DND-41 (cell line): ENCODE results near the gene F2RL1.
"Not testable (repeated sequence)": the region's sequence is repeated elsewhere in the genome, so short reads cannot be mapped to it uniquely, and the experiment has no call there.

Source experiments
- ATAC-seq: fragments of 200-7000 bp; cut with Tn5 transposase; 3 replicates; pipeline ENCODE4 v1.9.1; 2021; ENCODE audit warnings: low read depth; ENCODE audit not compliant: insufficient read depth
- DNase-seq: peaks from one replicate; pipeline ENCODE4 v3.0.0-alpha.2; 2020
- H2AFZ ChIP-seq: 2 replicates; pipeline ENCODE4 v1.6.0; 2012; ENCODE audit warnings: low read depth, low read length
- H3K27ac ChIP-seq: 2 replicates; pipeline ENCODE4 v1.5.1; 2012; ENCODE audit warnings: low read length, inconsistent platforms
- H3K27me3 ChIP-seq: fragments of 200-600 bp; sonication (generic); 2 replicates; pipeline ENCODE4 v1.6.0; 2012; ENCODE audit warnings: low read length, mild to moderate bottlenecking, inconsistent platforms; ENCODE audit not compliant: insufficient read depth, poor library complexity
- H3K36me3 ChIP-seq: 2 replicates; pipeline ENCODE4 v1.5.1; 2012; ENCODE audit warnings: low read length, inconsistent platforms; ENCODE audit not compliant: insufficient read depth
- H3K4me1 ChIP-seq: 2 replicates; pipeline ENCODE4 v1.5.1; 2012; ENCODE audit warnings: mild to moderate bottlenecking, low read length; ENCODE audit not compliant: insufficient read depth
- H3K4me2 ChIP-seq: 2 replicates; pipeline ENCODE4 v1.6.0; 2012; ENCODE audit warnings: mild to moderate bottlenecking, moderate library complexity, low read length, inconsistent platforms; ENCODE audit not compliant: insufficient read depth
- H3K4me3 ChIP-seq, 2 experiments: fragments of 200-600 bp in 1 of 2; shearing (Covaris generic) in 1 of 2; 2 replicates each; pipeline ENCODE4 v1.5.1; 2012 to 2016; ENCODE audit warnings: inconsistent platforms in 2 of 2, low read length in 2 of 2, mild to moderate bottlenecking in 2 of 2, low read depth in 1 of 2, moderate library complexity in 1 of 2
- H3K79me2 ChIP-seq: 2 replicates; pipeline ENCODE4 v1.6.0; 2012; ENCODE audit warnings: low read length, inconsistent platforms; ENCODE audit not compliant: insufficient read depth
- H3K9ac ChIP-seq: 2 replicates; pipeline ENCODE4 v1.6.0; 2012; ENCODE audit warnings: low read depth, mild to moderate bottlenecking, inconsistent platforms, low read length, moderate library complexity
- H3K9me3 ChIP-seq: 2 replicates; pipeline ENCODE4 v1.5.1; 2012; ENCODE audit warnings: low read length, moderate library complexity, mild to moderate bottlenecking, inconsistent platforms; ENCODE audit not compliant: insufficient read depth, severe bottlenecking
- H4K20me1 ChIP-seq: 2 replicates; pipeline ENCODE4 v1.6.0; 2012; ENCODE audit warnings: low read length; ENCODE audit not compliant: insufficient read depth
- EZH2 ChIP-seq: IDR thresholded peaks from 3 replicates; pipeline ENCODE4 v1.6.1; 2012; ENCODE audit warnings: borderline replicate concordance, low read depth, mild to moderate bottlenecking, moderate library complexity, low read length, inconsistent platforms; ENCODE audit not compliant: severe bottlenecking
- TF ChIP-seq, protein P1 (sequence below): IDR thresholded peaks from 2 replicates; pipeline ENCODE4 v1.5.1; 2012; ENCODE audit warnings: borderline replicate concordance, low read length, moderate library complexity, mild to moderate bottlenecking; ENCODE audit not compliant: poor library complexity, severe bottlenecking; ENCODE audit errors: extremely low read depth

The F2RL1 gene

DNA sequence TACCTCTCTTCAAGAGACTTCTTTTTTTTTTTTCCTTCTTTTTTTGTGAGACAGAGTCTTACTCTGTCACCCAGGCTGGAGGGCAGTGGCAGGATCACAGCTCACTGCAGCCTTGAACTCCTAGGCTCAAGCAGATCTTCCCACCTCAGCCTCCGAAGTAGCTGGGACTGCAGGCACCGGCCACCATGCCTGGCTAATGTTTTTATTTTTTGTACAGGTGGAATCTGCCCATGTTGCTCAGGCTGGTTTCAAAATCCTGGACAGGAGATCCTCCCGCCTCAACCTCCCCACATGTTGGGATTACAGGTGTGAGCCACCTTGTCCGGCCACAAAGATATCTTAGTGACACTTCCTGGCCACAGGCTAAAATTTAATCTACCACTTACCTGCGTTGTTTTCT is 42.9 kb upstream of the F2RL1 start:
- Histone ChIP-seq H2AFZ (no peak overlapping the region), H3K4me3 (no peak overlapping the region), H3K4me1 (no peaks in the 10 kb centered on the region), H3K79me2 (no peaks in the 10 kb centered on the region), H3K9ac (no peak overlapping the region), H3K4me2 (no peak overlapping the region), H3K27ac (no peak overlapping the region), H3K36me3 (no peaks in the 10 kb centered on the region), H4K20me1 (no peaks in the 10 kb centered on the region), H3K27me3 (no peaks in the 10 kb centered on the region), H3K9me3 (no peaks in the 10 kb centered on the region)
- no peak for DNase-seq
- TF ChIP-seq EZH2: no peak
- no peak for ATAC-seq

DNA sequence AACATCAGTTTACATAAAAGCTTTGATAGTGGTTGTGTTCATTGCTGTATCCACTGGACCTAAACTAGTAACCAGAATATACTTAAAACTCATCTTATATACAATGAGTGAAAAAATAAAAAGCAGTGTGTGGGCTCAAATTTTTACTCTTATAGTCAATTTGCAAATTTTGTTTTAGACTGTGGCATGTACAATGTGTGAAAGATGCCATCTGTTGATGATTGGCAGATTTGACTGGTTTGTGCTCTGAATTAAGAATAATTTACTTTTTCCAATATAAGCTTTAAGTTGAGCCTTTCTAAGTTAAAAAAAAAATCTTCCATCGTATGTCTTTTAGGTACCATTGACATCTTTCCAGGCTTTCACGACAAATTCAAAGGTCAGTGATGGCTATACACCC is 42.4 kb upstream of the F2RL1 start:
- ATAC-seq (no peak), DNase-seq (no peak)
- H3K4me3 ChIP-seq: no peak overlapping the region
- H3K36me3 ChIP-seq: no peaks in the 10 kb centered on the region
- TF ChIP-seq, protein P1, sequence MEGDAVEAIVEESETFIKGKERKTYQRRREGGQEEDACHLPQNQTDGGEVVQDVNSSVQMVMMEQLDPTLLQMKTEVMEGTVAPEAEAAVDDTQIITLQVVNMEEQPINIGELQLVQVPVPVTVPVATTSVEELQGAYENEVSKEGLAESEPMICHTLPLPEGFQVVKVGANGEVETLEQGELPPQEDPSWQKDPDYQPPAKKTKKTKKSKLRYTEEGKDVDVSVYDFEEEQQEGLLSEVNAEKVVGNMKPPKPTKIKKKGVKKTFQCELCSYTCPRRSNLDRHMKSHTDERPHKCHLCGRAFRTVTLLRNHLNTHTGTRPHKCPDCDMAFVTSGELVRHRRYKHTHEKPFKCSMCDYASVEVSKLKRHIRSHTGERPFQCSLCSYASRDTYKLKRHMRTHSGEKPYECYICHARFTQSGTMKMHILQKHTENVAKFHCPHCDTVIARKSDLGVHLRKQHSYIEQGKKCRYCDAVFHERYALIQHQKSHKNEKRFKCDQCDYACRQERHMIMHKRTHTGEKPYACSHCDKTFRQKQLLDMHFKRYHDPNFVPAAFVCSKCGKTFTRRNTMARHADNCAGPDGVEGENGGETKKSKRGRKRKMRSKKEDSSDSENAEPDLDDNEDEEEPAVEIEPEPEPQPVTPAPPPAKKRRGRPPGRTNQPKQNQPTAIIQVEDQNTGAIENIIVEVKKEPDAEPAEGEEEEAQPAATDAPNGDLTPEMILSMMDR: no peak
- no peak for TF ChIP-seq EZH2
- H3K4me1 ChIP-seq: no peaks in the 10 kb centered on the region
- H2AFZ ChIP-seq: no peak overlapping the region
- no peak overlapping the region for H3K4me2 ChIP-seq
- H3K27me3 ChIP-seq: no peaks in the 10 kb centered on the region
- no peak overlapping the region for H3K27ac ChIP-seq
- no peaks in the 10 kb centered on the region for H3K9me3 ChIP-seq
- H3K9ac ChIP-seq: no peak overlapping the region
- no peaks in the 10 kb centered on the region for H3K79me2 ChIP-seq
- no peaks in the 10 kb centered on the region for H4K20me1 ChIP-seq

DNA sequence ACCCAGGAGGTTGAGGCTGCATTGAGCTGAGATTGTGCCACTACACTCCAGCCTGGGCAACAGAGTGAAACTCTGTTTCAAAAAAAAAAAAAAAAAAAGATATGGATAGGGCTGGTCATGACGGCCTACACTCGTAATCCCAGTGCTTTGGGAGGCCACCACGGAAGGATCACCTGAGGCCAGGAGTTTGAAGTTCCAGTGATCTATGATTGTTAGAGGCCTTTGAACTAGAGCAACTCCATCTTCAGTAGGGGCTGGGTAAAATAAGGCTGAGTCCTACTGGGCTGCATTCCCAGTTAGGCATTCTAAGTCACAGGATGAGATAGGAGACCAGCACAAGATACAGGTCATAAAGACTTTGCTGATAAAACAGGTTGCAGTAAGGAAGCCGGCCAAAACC is 38.2 kb upstream of the F2RL1 start:
- not testable (repeated sequence) for H3K79me2 ChIP-seq, H3K9me3 ChIP-seq, DNase-seq, H3K4me2 ChIP-seq, H4K20me1 ChIP-seq, ATAC-seq, H3K9ac ChIP-seq, H3K36me3 ChIP-seq, H3K27ac ChIP-seq, H3K4me3 ChIP-seq, H2AFZ ChIP-seq, H3K27me3 ChIP-seq, H3K4me1 ChIP-seq

DNA sequence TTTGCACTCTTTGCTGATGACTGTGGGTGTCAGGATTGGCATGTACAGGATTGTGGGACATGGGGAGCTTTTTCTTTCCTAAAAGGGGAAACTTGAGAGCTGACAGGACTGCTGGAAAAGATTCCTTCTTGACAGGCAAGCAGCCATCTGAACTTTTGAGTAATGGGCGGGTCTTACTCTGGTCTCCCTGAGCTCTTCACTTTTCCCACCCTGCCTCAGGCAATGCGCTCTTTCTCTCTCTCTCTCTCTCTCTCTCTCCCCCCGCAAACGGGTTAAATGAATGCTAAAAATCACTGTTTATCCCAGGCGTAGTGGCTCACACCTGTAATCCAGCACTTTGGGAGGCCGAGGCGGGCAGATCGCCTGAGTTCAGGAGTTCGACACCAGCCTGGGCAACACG is 37.1 kb upstream of the F2RL1 start:
- no peak overlapping the region for H3K27ac ChIP-seq
- TF ChIP-seq, protein P1: no peak
- TF ChIP-seq EZH2: no peak
- no peaks in the 10 kb centered on the region for H3K4me1 ChIP-seq
- no peaks in the 10 kb centered on the region for H3K27me3 ChIP-seq
- H4K20me1 ChIP-seq: no peaks in the 10 kb centered on the region
- H3K4me3 ChIP-seq: no peak overlapping the region
- no peaks in the 10 kb centered on the region for H3K79me2 ChIP-seq
- ATAC-seq (no peak), DNase-seq (no peak)
- H3K36me3 ChIP-seq: no peaks in the 10 kb centered on the region
- H3K9me3 ChIP-seq: no peaks in the 10 kb centered on the region
- no peak overlapping the region for H2AFZ ChIP-seq
- H3K9ac ChIP-seq: no peak overlapping the region
- H3K4me2 ChIP-seq: no peak overlapping the region
